ENCODE data around the gene TARS1.
A peak's percentile ranks its signal among the peaks of the same experiment; 100 is the strongest.
"Not testable (repeated sequence)": the region's sequence is repeated elsewhere in the genome, so short reads cannot be mapped to it uniquely, and the experiment has no call there.

TARS1 gene

DNA sequence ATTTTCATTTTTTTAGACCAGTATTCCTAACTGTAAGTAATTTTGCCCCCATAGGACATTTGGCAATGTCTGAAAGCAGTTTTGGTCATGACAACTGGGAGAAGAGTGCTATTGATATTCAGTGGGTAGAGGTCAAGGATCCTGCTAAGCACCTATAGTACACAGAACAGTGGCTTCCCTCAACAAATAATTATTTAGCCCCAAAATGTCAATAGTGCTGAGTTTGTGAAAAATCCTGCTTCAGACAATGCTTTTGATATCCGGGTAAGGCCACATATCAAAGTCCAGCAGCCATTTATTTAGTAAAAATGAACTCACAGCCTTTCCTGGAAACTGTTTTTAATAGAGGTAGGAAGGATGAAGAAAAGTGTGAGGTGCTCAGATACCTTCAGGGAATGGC is 8.1 kb upstream of the TARS1 start:
- no peak overlapping the region for H2BK5ac ChIP-seq (ENCODE audit: low read depth, low read length, poor library complexity)
- H3K18ac ChIP-seq (ENCODE audit: low read length): no peak overlapping the region
- H3K14ac ChIP-seq (ENCODE audit: low read length): no peak overlapping the region
- H4K8ac ChIP-seq (ENCODE audit: low read depth, low read length): no peak overlapping the region
- H3K4me2 ChIP-seq (ENCODE audit: low read length): no peak overlapping the region
- H3K9ac ChIP-seq (ENCODE audit: low read length): no peak overlapping the region
- no peaks in the 10 kb centered on the region for H3K79me1 ChIP-seq (ENCODE audit: low read length)
- H3K4me1 ChIP-seq (ENCODE audit: control insufficient read depth in 1 of 2, insufficient read depth in 2 of 2, low read length in 2 of 2): no peaks in the 10 kb centered on the region
- H3K79me2 ChIP-seq (ENCODE audit: control insufficient read depth, insufficient read depth, low read length, poor library complexity): no peaks in the 10 kb centered on the region
- H3K4ac ChIP-seq (ENCODE audit: low read depth, low read length): no peak overlapping the region
- no peaks in the 10 kb centered on the region for H3K36me3 ChIP-seq (ENCODE audit: control insufficient read depth in 1 of 2, insufficient read depth in 2 of 2, low read length in 2 of 2)
- no peak for DNase-seq
- H2AFZ ChIP-seq (ENCODE audit: insufficient read depth, low read length, poor library complexity): no peak overlapping the region
- no peak overlapping the region for H3K4me3 ChIP-seq (ENCODE audit: low read depth, low read length)
- no CpG with 5 or more reads among the region's 1 CpG for WGBS (ENCODE audit: extremely low coverage, insufficient coverage, insufficient read length)
- peaks cover 2% of the 10 kb centered on the region for H3K9me3 ChIP-seq (ENCODE audit: insufficient read depth, low read depth, low read length)
- no peak overlapping the region for H2AK5ac ChIP-seq (ENCODE audit: low read length)
- H3K23ac ChIP-seq (ENCODE audit: low read length): no peak overlapping the region
- no peak overlapping the region for H4K12ac ChIP-seq (ENCODE audit: low read depth, low read length)
- H4K91ac ChIP-seq (ENCODE audit: low read depth, low read length): no peak overlapping the region
- no peaks in the 10 kb centered on the region for H3K27me3 ChIP-seq (ENCODE audit: insufficient read depth, low read length)
- no peak overlapping the region for H2BK12ac ChIP-seq (ENCODE audit: low read length)
- no peak overlapping the region for H2BK120ac ChIP-seq (ENCODE audit: insufficient read depth, low read length, poor library complexity)
- H3K27ac ChIP-seq (ENCODE audit: low read depth, low read length): no peak overlapping the region

DNA sequence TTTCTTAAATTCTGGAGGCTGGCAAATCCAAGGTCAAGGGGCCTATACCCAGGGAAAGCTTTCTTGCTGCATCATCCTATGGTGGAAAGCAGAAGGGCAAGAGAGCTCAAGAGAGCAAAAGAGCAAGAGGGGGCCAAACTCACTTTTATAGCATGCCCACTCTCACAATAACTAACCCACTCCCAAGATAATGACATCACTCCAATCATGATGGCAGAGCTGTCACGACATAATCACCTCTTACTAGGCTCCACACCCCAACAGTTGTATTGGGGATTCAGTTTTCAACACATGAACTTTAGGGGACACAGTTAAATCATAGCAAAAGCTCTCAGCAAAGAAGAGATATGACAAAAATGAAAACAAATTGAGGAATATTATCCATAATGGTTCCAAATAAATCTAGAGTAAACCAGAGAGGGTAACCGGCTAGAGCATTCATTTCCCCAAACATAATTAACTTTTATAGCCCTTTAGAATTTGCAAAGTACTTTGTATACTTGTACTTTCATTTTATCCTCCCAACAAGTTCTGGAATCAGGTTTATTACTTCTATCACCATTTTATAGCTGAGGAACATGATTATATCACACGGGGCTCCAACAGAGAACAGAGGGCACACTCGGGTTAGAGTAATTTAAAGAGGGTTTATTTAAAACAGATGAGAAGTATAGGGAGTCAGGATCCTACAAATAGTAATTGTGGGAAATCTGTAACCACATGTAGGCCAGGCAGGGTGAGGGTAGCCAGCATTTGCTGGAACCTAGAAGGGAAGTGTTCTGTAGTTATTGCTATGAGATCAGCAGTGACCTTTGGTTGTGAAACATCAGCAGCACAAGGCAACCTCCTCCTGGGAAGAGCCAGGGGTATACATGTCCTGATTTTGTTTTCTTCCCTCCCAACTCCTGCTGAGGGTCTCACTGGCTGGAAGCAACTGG is 7.2 kb upstream of the TARS1 start:
- Histone ChIP-seq H3K27ac (ENCODE audit: low read depth, low read length) (no peak overlapping the region), H4K12ac (ENCODE audit: low read depth, low read length) (no peak overlapping the region), H2BK5ac (ENCODE audit: low read depth, low read length, poor library complexity) (no peak overlapping the region), H3K9me3 (ENCODE audit: insufficient read depth, low read depth, low read length) (no peaks in the 10 kb centered on the region), H3K4me3 (ENCODE audit: low read depth, low read length) (no peak overlapping the region), H3K14ac (ENCODE audit: low read length) (no peak overlapping the region), H4K91ac (ENCODE audit: low read depth, low read length) (no peak overlapping the region), H3K4me1 (ENCODE audit: control insufficient read depth in 1 of 2, insufficient read depth in 2 of 2, low read length in 2 of 2) (no peaks in the 10 kb centered on the region), H3K23ac (ENCODE audit: low read length) (no peak overlapping the region), H3K18ac (ENCODE audit: low read length) (no peak overlapping the region), H2BK120ac (ENCODE audit: insufficient read depth, low read length, poor library complexity) (no peak overlapping the region), H2AFZ (ENCODE audit: insufficient read depth, low read length, poor library complexity) (no peak overlapping the region), H2BK12ac (ENCODE audit: low read length) (no peak overlapping the region), H2AK5ac (ENCODE audit: low read length) (no peak overlapping the region), H3K4ac (ENCODE audit: low read depth, low read length) (no peak overlapping the region), H3K79me1 (ENCODE audit: low read length) (no peaks in the 10 kb centered on the region), H3K27me3 (ENCODE audit: insufficient read depth, low read length) (no peaks in the 10 kb centered on the region), H3K79me2 (ENCODE audit: control insufficient read depth, insufficient read depth, low read length, poor library complexity) (no peaks in the 10 kb centered on the region), H3K4me2 (ENCODE audit: low read length) (no peak overlapping the region), H4K8ac (ENCODE audit: low read depth, low read length) (no peak overlapping the region), H3K36me3 (ENCODE audit: control insufficient read depth in 1 of 2, insufficient read depth in 2 of 2, low read length in 2 of 2) (no peaks in the 10 kb centered on the region), H3K9ac (ENCODE audit: low read length) (no peak overlapping the region)
- no CpG with 5 or more reads among the region's 4 CpGs for whole genome bisulfite sequencing (ENCODE audit: extremely low coverage, insufficient coverage, insufficient read length)
- DNase-seq: no peak

DNA sequence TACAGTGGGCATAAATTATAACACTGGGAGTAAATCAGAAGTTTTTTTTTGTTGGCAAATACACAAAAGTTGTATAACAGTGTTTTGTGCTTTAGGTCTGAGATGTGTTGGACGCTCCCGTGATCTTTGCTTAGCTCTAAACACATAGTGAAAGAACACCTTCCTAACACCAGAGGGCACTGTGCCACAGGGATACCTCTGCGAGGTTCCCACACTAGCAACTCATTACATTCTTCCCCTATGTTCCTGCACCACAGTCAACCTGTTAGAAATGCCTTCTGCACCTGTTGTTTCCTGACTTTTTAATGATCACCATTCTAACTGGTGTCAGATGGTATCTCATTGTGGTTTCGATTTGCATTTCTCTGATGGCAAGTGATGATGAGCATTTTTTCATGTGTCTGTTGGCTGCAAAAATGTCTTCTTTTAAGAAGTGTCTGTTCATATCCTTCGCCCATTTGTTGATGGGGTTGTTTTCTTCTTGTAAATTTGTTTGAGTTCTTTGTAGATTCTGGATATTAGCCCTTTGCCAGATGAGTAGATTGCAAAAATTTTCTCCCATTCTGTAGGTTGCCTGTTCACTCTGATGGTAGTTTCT is 4.8 kb upstream of the TARS1 start:
- WGBS (ENCODE audit: extremely low coverage, insufficient coverage, insufficient read length): no CpG with 5 or more reads among the region's 5 CpGs
- H3K27ac ChIP-seq (ENCODE audit: low read depth, low read length); H3K18ac ChIP-seq (ENCODE audit: low read length); H4K8ac ChIP-seq (ENCODE audit: low read depth, low read length); H3K27me3 ChIP-seq (ENCODE audit: insufficient read depth, low read length); H3K4me3 ChIP-seq (ENCODE audit: low read depth, low read length); H3K4me1 ChIP-seq (ENCODE audit: control insufficient read depth in 1 of 2, insufficient read depth in 2 of 2, low read length in 2 of 2); H4K91ac ChIP-seq (ENCODE audit: low read depth, low read length); H3K36me3 ChIP-seq (ENCODE audit: control insufficient read depth in 1 of 2, insufficient read depth in 2 of 2, low read length in 2 of 2); H3K4ac ChIP-seq (ENCODE audit: low read depth, low read length); H2AK5ac ChIP-seq (ENCODE audit: low read length); H3K9me3 ChIP-seq (ENCODE audit: insufficient read depth, low read depth, low read length); H3K79me2 ChIP-seq (ENCODE audit: control insufficient read depth, insufficient read depth, low read length, poor library complexity); H3K14ac ChIP-seq (ENCODE audit: low read length); H3K4me2 ChIP-seq (ENCODE audit: low read length); H3K9ac ChIP-seq (ENCODE audit: low read length); H2AFZ ChIP-seq (ENCODE audit: insufficient read depth, low read length, poor library complexity); H4K12ac ChIP-seq (ENCODE audit: low read depth, low read length); H3K23ac ChIP-seq (ENCODE audit: low read length); H2BK5ac ChIP-seq (ENCODE audit: low read depth, low read length, poor library complexity); H2BK120ac ChIP-seq (ENCODE audit: insufficient read depth, low read length, poor library complexity); H2BK12ac ChIP-seq (ENCODE audit: low read length); H3K79me1 ChIP-seq (ENCODE audit: low read length): not testable (repeated sequence)
- peak; percentile 80 to 93 for DNase-seq

DNA sequence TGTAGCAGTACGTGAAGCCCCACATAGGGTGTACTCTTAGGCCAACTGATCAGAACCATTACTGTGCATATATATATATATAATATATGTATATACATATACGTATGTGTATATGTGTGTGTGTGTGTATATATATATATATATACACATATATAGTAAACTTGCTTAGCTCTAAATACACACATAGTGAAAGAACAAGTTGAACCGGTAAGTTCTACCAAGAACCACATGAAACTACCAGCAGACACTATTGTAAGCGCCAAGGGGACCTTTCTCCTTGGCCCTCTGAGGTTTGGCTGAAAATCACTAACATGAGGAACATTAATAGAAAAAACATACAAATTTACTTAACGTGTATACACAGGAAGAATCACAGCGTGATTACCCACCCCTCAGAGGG is 1.8 kb upstream of the TARS1 start:
- no peak overlapping the region for H2BK12ac ChIP-seq (ENCODE audit: low read length)
- H4K91ac ChIP-seq (ENCODE audit: low read depth, low read length): no peak overlapping the region
- H3K9ac ChIP-seq (ENCODE audit: low read length): no peak overlapping the region
- peaks cover 11% of the 10 kb centered on the region for H3K79me1 ChIP-seq (ENCODE audit: low read length)
- H3K27ac ChIP-seq (ENCODE audit: low read depth, low read length): no peak overlapping the region
- no peaks in the 10 kb centered on the region for H3K36me3 ChIP-seq (ENCODE audit: control insufficient read depth in 1 of 2, insufficient read depth in 2 of 2, low read length in 2 of 2)
- no peak overlapping the region for H3K18ac ChIP-seq (ENCODE audit: low read length)
- H3K27me3 ChIP-seq (ENCODE audit: insufficient read depth, low read length): no peaks in the 10 kb centered on the region
- no peak overlapping the region for H3K14ac ChIP-seq (ENCODE audit: low read length)
- H2BK5ac ChIP-seq (ENCODE audit: low read depth, low read length, poor library complexity): no peak overlapping the region
- no peak overlapping the region for H2AFZ ChIP-seq (ENCODE audit: insufficient read depth, low read length, poor library complexity)
- H3K4me2 ChIP-seq (ENCODE audit: low read length): peak overlapping the region; percentile 83
- peaks cover 0 to 7% of the 10 kb centered on the region in 2 experiments for H3K4me1 ChIP-seq (ENCODE audit: control insufficient read depth in 1 of 2, insufficient read depth in 2 of 2, low read length in 2 of 2)
- H3K4me3 ChIP-seq (ENCODE audit: low read depth, low read length): no peak overlapping the region
- no peak overlapping the region for H4K8ac ChIP-seq (ENCODE audit: low read depth, low read length)
- DNase-seq: peak in 1 of 2 donors; percentile 18
- peaks cover 14% of the 10 kb centered on the region for H3K79me2 ChIP-seq (ENCODE audit: control insufficient read depth, insufficient read depth, low read length, poor library complexity)
- H2BK120ac ChIP-seq (ENCODE audit: insufficient read depth, low read length, poor library complexity): no peak overlapping the region
- no peak overlapping the region for H3K23ac ChIP-seq (ENCODE audit: low read length)
- no CpG with 5 or more reads among the region's 6 CpGs for WGBS (ENCODE audit: extremely low coverage, insufficient coverage, insufficient read length)
- H3K9me3 ChIP-seq (ENCODE audit: insufficient read depth, low read depth, low read length): no peaks in the 10 kb centered on the region
- no peak overlapping the region for H3K4ac ChIP-seq (ENCODE audit: low read depth, low read length)
- H2AK5ac ChIP-seq (ENCODE audit: low read length): no peak overlapping the region
- H4K12ac ChIP-seq (ENCODE audit: low read depth, low read length): no peak overlapping the region
